CD4-positive, alpha-beta T cell treated with Interleukin-15 for 1 hour (primary cell): ENCODE data around the gene C6orf89.
A peak's percentile ranks its signal among the peaks of the same experiment; 100 is the strongest.
"Not testable (repeated sequence)": the region's sequence is repeated elsewhere in the genome, so short reads cannot be mapped to it uniquely, and the experiment has no call there.

ENCODE experiments used
- DNase-seq: peaks from one replicate; pipeline ENCODE4 v3.0.0-alpha.2; 2020

Gene C6orf89

GRCh38 chr6:36888115-36888643 is 2.4 kb downstream of the C6orf89 start:
- DNase-seq: no peak

- no peak for DNase-seq
These were observed 3.1 kb downstream of the C6orf89 start for GRCh38 chr6:36888654-36889481.

- DNase-seq: no peak
These were observed 4.4 kb downstream of the C6orf89 start for GRCh38 chr6:36890112-36890663.

GRCh38 chr6:36891153-36891552 is 5.4 kb downstream of the C6orf89 start:
- not testable (repeated sequence) for DNase-seq

- no peak for DNase-seq
These were observed 8.5 kb downstream of the C6orf89 start for GRCh38 chr6:36893976-36894932.

- no peak for DNase-seq
These were observed 11.9 kb downstream of the C6orf89 start for GRCh38 chr6:36897609-36898008.

- no peak for DNase-seq
These were observed 18.4 kb downstream of the C6orf89 start for GRCh38 chr6:36904114-36904513.

GRCh38 chr6:36904851-36905393 is 19.2 kb downstream of the C6orf89 start:
- DNase-seq: no peak

- DNase-seq: no peak
These were observed 21.0 kb downstream of the C6orf89 start for GRCh38 chr6:36906539-36907325.

- DNase-seq: no peak
These were observed 22.0 kb downstream of the C6orf89 start for GRCh38 chr6:36907781-36908180.

- no peak for DNase-seq
These were observed 23.0 kb downstream of the C6orf89 start for GRCh38 chr6:36908747-36909146.

GRCh38 chr6:36912030-36912454 is 26.3 kb downstream of the C6orf89 start:
- DNase-seq: no peak

GRCh38 chr6:36912586-36912985 is 26.8 kb downstream of the C6orf89 start:
- DNase-seq: peak; percentile 54

- DNase-seq: no peak
These were observed 27.3 kb downstream of the C6orf89 start for GRCh38 chr6:36913082-36913481.

- DNase-seq: no peak
These were observed 28.6 kb downstream of the C6orf89 start for GRCh38 chr6:36914227-36914794.

- DNase-seq: no peak
These were observed 29.8 kb downstream of the C6orf89 start for GRCh38 chr6:36915599-36915998.

- no peak for DNase-seq
These were observed 30.4 kb downstream of the C6orf89 start for GRCh38 chr6:36916126-36916525.

GRCh38 chr6:36917541-36918193 is 31.9 kb downstream of the C6orf89 start:
- DNase-seq: no peak

- no peak for DNase-seq
These were observed 34.3 kb downstream of the C6orf89 start for GRCh38 chr6:36920049-36920448.

- no peak for DNase-seq
These were observed 34.8 kb downstream of the C6orf89 start for GRCh38 chr6:36920546-36920945.

GRCh38 chr6:36924131-36924530 is 38.4 kb downstream of the C6orf89 start:
- DNase-seq: no peak
